HG03457 (cell line): ENCODE measurements around the gene AMBP.

Experiments used
- ATAC-seq: cut with Tn5 transposase; IDR thresholded peaks from one replicate; pipeline ENCODE4 v1.9.1; 2021; ENCODE audit warnings: moderate number of reproducible peaks; ENCODE audit not compliant: unreplicated experiment

AMBP gene

DNA sequence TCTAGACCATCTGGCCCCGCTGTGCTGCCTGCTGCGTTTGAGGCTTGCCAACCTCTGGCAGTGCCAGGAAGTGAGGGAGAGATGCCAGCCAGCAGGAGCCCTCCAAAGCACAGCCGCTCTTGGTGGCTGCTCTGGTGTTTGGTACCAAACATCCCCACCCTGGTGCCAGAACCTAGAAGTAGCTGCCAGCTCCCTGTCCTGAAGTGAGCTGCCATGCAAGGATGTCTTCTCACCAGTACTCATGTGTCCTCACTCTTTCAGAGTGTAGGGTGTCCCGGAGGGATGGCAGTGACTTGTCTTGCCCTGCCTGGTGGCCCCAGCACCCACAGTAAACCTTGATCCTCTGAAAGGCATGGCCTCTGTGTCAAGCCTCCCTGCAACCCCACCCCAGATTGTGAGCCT lies 43.4 kb downstream of the AMBP start:
- ATAC-seq, result no peak

GRCh38 chr9:114034196-114034595 lies 43.9 kb downstream of the AMBP start:
- no peak for ATAC-seq

DNA sequence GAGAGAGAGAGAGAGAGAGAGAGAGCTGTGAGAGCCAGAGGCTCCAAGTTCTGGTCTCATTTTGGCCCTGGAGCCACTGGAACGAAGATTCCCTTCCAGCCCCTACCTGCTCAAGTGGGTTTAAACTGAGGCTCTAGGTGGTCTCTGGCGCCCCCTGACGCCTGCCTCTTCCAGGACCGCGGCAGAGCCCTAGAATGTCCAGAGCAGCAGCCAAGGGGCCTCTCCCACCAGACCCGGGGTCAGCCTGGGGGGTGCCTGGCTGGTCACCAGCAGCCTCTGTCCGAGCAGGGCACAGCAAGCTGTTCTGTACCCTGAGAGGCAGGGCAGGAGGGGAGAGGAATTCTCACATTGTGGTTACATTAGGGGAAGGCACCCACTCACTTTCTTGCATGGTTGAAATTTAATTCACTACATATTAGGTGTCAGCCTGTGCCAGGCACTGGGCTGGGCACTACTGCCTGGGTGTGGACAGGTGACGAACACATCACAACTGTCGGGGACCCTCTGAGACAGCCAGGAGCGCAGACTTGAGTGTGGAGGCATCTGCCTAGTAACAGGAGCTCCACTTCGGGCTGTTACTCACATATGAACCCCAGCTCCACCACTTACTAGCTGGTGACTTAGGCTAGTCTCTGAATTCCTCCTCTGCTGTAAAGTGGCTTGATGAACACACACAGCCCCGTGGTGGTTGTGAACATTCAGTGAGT lies 44.5 kb downstream of the AMBP start:
- no peak for ATAC-seq

DNA sequence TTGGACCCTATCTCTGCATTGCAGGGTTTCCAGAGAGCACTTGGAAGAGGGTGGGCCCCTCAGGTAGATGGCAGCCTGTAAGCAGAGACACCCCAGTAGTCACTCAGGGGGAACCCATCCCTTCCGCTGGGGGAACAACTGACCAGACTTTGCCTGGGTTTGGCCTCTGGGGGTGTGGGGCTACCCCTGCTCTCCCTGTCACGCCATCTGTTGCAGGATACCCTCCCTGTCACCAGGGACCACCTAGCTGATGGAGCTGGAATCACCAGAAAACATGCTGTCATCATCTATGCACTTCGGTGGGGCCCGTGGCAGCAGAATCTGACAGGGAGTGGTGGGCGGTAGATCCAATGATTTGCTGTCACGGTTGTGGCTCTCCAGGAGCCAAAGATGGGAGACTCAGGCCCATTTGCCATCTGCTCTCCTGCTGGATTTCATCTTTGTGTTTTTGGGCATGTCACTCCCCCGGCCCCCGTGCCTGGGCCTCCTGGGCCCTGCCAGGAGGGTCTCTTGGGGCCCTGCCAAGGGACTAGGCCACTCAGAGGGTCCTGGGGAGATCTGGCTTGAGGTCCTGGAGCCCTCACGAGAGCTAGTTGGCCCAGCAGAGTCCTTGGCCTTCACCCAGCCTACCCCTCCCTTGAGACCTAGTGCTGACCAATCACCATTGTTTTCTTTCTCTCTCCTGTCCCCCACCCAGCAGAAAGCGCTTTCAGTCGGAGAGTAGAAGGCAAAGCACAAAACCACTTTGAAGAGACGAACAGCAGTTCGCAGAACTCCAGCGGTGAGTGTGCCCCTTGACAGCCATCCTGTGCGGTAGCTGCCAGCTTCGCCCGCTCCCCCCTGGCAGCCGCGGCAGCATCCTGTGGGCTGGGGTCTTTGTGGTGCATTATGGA lies 45.9 kb downstream of the AMBP start:
- no peak for ATAC-seq

GRCh38 chr9:114031037-114031630 lies 47.0 kb downstream of the AMBP start:
- no peak for ATAC-seq

- no peak for ATAC-seq
Measured at GRCh38 chr9:114030364-114030763, 47.7 kb downstream of the AMBP start.

GRCh38 chr9:114029311-114030170 lies 48.6 kb downstream of the AMBP start:
- no peak for ATAC-seq

GRCh38 chr9:114028646-114029045 lies 49.5 kb downstream of the AMBP start:
- no peak for ATAC-seq

GRCh38 chr9:114027863-114028465 lies 50.1 kb downstream of the AMBP start:
- no peak for ATAC-seq

DNA sequence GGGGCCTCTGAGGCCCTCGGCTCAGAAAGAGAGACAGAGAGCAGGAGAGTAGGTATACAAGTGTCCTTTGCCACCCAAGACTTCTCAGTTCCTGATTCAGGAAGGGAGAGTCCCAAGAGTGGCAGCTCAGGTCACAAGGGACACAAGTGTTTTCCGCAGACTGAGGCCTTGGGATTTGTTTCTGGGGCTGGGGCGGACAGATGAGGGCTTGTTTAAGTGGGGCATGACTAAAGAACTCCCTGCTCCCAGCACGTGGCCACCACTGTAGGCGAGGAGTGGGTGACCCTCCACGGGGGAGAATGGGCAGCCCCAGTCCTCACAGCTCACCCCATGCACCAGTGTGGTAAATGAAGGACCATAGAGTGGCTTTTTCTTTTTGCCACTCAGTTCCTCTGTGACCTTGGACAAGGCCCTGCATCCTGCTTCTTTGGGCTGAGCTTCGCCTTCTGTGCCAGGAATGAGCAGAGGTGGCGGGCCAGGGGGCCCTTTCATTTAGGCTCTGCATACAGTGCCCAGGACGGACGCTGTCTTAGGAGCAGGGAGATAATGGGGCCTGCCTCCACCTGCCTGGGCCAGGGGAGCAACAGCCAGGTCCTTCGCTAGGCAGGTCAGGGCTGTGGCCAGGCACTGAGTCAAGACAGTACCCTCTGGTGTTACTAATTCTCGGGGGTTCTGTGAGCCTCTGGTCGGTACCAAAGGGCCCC lies 50.8 kb downstream of the AMBP start:
- no peak for ATAC-seq

GRCh38 chr9:114026335-114026734 lies 51.8 kb downstream of the AMBP start:
- no peak for ATAC-seq

GRCh38 chr9:114025760-114026159 lies 52.3 kb downstream of the AMBP start:
- no peak for ATAC-seq

GRCh38 chr9:114025196-114025753 lies 52.8 kb downstream of the AMBP start:
- ATAC-seq, result no peak

DNA sequence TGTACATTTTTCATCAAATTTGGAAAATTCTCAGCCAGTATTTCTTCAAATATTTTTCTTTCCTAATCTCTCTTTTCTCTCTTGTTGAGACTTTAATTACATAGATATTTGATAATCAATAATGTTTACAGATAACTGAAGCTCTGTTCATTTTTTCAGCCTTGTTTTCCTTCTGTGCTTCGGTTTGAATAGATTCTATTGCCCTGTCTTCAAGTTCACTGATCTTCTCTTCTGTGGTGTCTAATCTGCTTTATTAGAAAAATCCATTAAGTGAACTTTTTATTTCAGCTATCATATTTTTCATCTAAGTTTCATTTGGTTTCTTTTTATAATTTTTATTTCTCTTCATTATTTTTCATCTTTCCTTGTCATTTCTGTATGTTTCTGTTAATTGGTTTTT lies 54.1 kb downstream of the AMBP start:
- no peak for ATAC-seq

GRCh38 chr9:114021578-114021977 lies 56.5 kb downstream of the AMBP start:
- no peak for ATAC-seq

GRCh38 chr9:114017741-114018715 lies 60.1 kb downstream of the AMBP start:
- no peak for ATAC-seq

DNA sequence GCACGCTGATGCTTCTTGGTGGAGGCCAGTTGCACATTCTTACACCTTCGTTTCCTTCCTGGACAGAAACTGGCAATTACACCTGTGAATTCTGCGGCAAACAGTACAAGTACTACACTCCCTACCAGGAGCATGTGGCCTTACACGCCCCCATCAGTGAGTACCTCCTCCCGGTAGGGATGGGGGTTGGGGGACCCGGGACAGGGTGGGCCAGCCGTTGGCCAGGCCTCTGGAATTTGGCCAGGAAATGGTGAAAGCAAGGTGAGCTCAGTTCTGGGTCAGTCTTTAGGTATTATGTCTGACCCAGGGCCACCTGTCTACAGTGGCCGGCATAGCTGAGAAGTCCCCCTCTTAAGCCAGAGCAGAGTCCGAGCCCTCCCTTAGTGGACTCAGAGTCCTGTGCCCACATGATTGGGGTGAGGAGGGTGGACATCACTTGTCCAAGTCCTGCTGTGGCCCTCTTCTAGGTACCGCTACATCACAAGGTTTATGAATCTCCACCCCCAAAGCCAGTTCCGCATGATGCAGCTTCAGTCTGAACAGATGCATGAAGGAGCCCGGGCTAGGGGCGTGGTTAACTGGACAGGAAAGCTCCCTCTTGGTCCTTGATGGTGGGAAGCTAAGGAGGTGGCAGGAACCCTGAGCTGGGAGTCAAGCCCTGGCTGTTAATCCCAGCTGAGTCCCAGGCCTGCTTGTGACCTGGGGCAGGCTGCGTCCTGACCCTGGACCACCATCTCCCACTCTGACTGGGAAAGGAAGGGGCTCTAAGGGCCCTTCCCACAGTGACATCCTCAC lies 61.3 kb downstream of the AMBP start:
- ATAC-seq, result no peak

- no peak for ATAC-seq
Measured at GRCh38 chr9:114016101-114016500, 62.0 kb downstream of the AMBP start.
